IPS-15b (cell line): Measurements from ENCODE around the gene MAP2.

ENCODE experiments used
- H3K27me3 ChIP-seq: one replicate; pipeline ENCODE4 v1.6.1; 2013; ENCODE audit warnings: low read length; ENCODE audit not compliant: control insufficient read depth, insufficient read depth
- H3K36me3 ChIP-seq: one replicate; pipeline ENCODE4 v1.6.1; 2013; ENCODE audit warnings: low read length; ENCODE audit not compliant: control insufficient read depth, insufficient read depth
- H3K4me1 ChIP-seq: one replicate; pipeline ENCODE4 v1.6.1; 2013; ENCODE audit warnings: mild to moderate bottlenecking, low read length; ENCODE audit not compliant: control insufficient read depth, insufficient read depth
- H3K4me3 ChIP-seq: one replicate; pipeline ENCODE4 v1.5.1; 2013; ENCODE audit warnings: low read depth, low read length
- H3K9ac ChIP-seq: one replicate; pipeline ENCODE4 v1.6.1; 2013; ENCODE audit warnings: low read depth, mild to moderate bottlenecking, low read length
- H3K9me3 ChIP-seq: one replicate; pipeline ENCODE4 v1.6.1; 2013; ENCODE audit warnings: mild to moderate bottlenecking, low read length; ENCODE audit not compliant: control insufficient read depth, insufficient read depth

MAP2 gene

GRCh38 chr2:209766613-209767012 lies 342.8 kb downstream of the MAP2 start:
- Histone ChIP-seq H3K4me3 (no peak overlapping the region), H3K27me3 (peaks cover 90% of the 10 kb centered on the region), H3K9ac (no peak overlapping the region), H3K36me3 (no peaks in the 10 kb centered on the region), H3K4me1 (peaks cover 4% of the 10 kb centered on the region), H3K9me3 (no peaks in the 10 kb centered on the region)

DNA sequence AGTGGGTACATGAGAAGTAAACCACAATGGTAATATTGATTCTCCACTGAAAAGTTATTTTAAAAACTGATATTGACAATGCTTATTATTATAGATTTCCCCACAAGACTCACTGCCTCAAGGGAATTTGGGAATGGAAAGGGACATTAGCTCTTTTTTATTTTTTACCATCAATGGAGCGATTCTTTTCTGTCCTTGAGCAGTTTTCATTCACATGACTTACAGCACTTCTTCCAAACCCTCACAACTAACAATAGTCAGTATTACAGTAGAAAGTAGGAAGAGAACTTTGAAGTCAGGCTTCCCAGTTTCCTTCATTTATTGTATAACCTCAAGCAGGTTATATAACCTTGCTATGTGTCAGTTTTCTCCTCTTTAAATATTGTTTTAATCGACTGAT lies 343.5 kb downstream of the MAP2 start:
- Histone ChIP-seq H3K27me3 (peaks cover 83% of the 10 kb centered on the region), H3K4me1 (peaks cover 4% of the 10 kb centered on the region), H3K9ac (no peak overlapping the region), H3K9me3 (no peaks in the 10 kb centered on the region), H3K36me3 (no peaks in the 10 kb centered on the region), H3K4me3 (no peak overlapping the region)

DNA sequence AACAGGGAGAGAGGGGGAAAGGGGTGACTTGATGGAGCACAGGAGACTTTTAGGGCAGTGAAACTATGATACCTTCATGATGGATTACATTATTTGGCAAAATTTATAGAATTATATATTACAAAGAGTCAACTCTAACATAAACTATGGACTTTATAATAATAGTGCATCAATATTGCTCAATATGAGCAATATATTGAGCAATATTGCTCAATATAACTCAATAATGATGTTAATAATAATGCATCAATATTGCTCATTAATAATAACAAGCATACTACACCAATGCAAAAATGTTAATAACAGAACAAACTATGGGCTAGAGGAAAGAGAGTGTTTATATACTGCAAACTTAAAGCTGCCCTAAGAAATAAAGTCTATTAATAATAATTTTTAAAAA lies 344.7 kb downstream of the MAP2 start:
- Histone ChIP-seq H3K9ac (no peak overlapping the region), H3K9me3 (no peaks in the 10 kb centered on the region), H3K36me3 (no peaks in the 10 kb centered on the region), H3K27me3 (peaks cover 81% of the 10 kb centered on the region), H3K4me1 (peaks cover 4% of the 10 kb centered on the region), H3K4me3 (no peak overlapping the region)

GRCh38 chr2:209771474-209772289 lies 347.8 kb downstream of the MAP2 start, which contains the start of gene UNC80:
UNC80 (plus strand) TSS chr2:209771832; CDS start chr2:209772073, 241 bp downstream.
- no peaks in the 10 kb centered on the region for H3K9me3 ChIP-seq
- H3K27me3 ChIP-seq, result peaks cover 63% of the 10 kb centered on the region
- H3K36me3 ChIP-seq, result no peaks in the 10 kb centered on the region
- no peak within 1 kb of the TSS for H3K9ac ChIP-seq
- peaks cover 4% of the 10 kb centered on the region for H3K4me1 ChIP-seq
- peak within 1 kb of the TSS; percentile 59 for H3K4me3 ChIP-seq

DNA sequence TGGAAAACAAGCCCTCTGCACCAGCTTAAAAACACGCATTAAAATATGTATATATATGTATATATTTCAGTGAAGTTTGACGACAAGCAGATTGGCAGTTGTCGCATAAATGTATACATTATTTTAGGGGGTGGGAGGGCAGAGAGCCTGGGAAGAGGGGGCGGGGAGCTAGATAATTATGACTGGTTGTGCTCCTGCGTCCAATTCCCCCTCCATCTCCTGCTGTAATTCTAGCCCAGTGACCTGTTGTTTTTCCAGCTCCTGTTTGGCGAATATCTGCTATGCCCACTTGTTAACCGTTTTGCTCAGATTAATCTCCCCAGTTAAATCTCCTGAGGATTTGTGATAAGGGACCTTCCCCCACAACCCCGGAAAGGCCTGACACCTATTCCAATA lies 348.4 kb downstream of the MAP2 start:
- Histone ChIP-seq H3K4me3 (peak overlapping the region; percentile 59), H3K9me3 (no peaks in the 10 kb centered on the region), H3K27me3 (peaks cover 57% of the 10 kb centered on the region), H3K9ac (no peak overlapping the region), H3K36me3 (no peaks in the 10 kb centered on the region), H3K4me1 (peaks cover 4% of the 10 kb centered on the region)

DNA sequence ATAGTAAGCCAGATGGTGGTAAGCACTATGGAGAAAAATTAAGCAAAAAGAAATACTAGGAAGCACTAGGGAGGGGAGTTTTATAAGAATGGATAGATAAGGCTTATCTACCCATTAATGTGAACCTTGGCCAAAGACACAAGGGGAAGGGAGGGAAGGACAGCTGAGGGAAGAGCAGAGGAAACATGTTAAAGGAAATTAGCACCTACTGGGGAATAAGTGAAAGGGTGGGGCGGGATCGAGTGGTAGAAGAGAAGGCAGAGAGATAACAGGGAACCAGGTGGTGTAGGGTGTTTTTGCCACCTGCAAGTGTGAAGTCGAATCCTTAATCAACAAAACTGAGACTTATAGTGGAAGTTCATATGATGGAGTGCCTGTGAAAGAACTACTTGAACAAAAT lies 349.5 kb downstream of the MAP2 start:
- Histone ChIP-seq H3K27me3 (peaks cover 46% of the 10 kb centered on the region), H3K4me3 (no peak overlapping the region), H3K9me3 (no peaks in the 10 kb centered on the region), H3K9ac (no peak overlapping the region), H3K36me3 (no peaks in the 10 kb centered on the region), H3K4me1 (peaks cover 4% of the 10 kb centered on the region)
